ENCODE data around the gene TACO1.

GRCh38 chr17:63653050-63653449 lies 52.4 kb downstream of the TACO1 start:
- no peak for TF ChIP-seq CTCF (IDR thresholded peaks at IDR 0.05)
- no peak for TF ChIP-seq POLR2A (IDR thresholded peaks at IDR 0.05)
- peak; percentile 18 for TF ChIP-seq POLR2AphosphoS5 (IDR thresholded peaks at IDR 0.05)
